UCSD-AML1 (cell line): ENCODE data around the gene EPYC.
"Not testable (repeated sequence)": the region's sequence is repeated elsewhere in the genome, so short reads cannot be mapped to it uniquely, and the experiment has no call there.

Experiments
- DNase-seq: peaks from one replicate; lab custom pipeline; 2025; ENCODE audit not compliant: unreplicated experiment; lab: John Stamatoyannopoulos, UW

The EPYC gene

DNA sequence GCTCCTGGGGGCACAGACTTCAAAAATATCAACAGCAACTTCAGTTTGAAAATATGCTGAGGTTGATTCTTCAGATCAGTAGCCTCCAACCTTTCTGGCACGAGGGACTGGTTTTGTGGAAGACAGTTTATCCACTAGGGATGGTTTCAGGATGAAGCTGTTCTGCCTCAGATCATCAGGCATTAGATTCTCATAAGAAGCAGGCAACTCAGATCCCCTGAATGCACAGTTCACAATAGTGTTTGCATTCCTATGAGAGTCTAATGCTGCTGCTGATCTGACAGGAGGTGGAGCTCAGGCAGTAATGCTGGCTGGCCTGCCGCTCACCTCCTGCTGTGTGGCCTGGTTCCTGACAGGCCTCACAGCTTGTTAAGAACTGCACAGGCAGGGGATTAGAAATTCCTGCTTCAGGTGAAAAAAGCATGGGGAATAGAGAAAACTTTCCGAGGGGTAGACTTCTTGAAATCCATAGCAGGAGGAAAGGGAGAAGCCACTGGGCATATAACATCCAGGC lies 12.8 kb downstream of the EPYC start:
- DNase-seq: no peak

DNA sequence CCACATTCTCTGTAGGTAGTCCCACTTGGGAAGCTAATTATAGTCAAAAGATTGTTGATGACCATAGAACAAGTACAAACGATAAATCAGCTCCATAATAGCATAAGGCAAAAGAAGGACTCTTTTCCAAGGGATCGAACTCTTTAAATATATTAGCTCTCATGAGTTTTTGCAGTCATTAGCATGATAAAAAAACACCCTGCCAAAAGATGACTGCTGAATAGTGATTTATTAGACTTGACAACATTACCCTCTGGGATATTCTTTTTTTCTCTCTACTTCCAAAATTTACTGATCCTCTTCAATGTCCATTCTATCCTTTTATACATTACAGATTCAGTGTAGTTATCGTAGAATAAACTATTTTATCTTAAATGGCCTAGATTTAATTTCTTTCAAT lies 14.2 kb downstream of the EPYC start:
- no peak for DNase-seq

DNA sequence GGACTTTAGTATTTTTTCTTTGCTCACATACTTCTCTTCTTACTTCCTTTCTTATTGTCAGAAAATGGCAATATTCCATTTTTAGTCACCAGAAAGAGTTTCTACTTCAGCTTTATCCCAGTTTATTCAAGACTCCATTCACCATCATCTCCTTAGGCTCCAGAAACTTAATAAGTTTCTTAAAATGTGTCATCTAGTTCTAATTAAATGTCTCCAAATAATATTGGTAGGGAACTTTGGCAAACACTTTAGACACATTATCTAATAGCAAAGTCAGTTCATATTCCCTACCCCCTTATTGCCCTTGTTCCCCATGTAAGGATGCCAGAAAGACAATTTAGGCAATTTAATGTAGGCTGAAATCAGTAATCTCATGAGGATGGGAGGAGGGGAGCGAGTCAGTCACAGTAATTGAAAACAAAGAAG lies 15.1 kb downstream of the EPYC start:
- no peak for DNase-seq

DNA sequence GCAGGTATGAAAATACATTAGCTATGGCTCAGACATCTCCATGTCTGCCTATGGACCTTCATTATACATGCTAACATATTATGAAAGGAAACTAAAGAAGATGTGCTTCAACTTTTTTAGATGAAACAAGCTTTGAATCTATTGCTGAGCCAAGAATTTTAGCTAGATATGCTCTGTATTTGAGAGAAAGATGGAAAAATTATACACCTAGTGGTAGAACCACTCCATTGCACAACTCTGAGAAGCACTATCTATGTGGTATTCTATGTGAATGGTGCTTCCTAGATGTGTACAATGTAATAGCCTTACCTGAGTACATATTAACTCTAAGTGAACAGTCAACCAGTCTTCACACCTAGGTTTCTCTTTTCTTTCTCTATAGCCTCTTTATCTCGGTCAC lies 17.3 kb downstream of the EPYC start:
- no peak for DNase-seq

DNA sequence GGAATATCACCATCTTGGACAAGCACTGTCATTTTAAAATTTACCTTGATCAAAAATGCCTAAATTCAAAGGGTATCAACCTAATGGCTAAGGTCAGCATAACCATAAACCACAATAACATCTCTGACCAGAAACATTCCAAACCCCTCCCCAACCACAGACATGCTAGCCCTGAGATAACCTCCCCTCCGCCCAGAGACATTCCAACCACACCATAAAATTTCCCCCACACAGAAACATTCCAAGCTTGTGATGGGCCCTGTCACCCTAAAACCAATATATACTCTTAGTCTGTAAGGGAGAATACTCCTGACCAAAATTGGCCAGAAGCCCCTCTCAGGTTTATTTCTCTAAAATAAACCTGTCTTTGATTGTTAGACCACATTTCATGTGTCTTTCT lies 17.7 kb downstream of the EPYC start:
- no peak for DNase-seq

DNA sequence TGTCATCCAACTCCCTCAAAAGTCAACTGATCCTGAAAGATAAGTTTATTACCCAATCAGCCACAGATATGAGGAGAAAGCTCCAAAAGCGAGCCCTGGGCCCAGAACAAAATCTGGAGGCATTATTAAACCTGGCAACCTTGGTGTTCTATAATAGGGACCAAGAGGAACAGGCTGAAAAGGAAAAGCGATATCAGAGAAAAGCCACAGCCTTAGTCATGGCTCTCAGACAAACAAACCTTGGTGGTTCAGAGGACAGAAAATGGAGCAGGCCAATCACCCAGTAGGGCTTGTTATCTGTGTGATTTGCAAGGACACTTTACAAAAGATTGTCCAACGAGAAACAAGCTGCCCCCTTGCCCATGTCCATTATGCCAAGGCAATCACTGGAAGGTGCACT lies 19.4 kb downstream of the EPYC start:
- not testable (repeated sequence) for DNase-seq

DNA sequence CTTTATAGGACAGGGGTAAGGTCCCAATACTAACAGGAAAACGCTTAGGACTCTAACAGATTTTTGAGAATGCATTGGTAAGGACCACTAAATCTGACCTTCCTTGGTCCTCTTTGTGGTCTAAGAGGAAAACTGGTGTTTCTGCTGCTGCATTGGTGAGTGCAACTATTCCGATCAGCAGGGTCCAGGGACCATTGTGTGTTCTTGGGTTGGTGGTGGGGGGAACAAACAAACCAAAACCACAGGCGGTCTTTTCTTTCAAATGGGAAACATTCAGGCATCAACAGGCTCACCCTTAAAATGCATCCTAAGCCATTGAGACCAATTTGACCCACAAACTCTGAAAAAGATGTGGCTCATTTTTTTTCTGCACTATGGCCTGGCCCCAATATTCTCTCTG lies 20.7 kb downstream of the EPYC start:
- DNase-seq: no peak

DNA sequence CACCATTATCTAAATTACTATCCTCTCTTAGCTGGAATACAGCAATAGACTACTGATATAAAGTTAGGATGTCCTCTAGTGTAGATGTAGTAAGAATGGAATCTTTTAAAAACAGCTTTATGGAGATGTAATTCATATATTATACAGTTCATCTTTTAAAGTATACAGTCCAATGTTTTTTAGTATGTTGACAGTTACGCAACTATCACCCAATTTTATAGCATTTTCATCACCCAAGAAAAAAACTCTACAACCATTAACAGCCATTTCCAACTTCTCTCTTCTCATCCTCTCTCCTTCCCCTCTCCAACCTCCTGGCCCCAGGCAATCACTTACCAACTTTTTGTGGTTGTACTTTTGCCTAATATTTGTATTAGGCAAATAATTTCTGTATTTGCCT lies 22.6 kb downstream of the EPYC start:
- DNase-seq: no peak

DNA sequence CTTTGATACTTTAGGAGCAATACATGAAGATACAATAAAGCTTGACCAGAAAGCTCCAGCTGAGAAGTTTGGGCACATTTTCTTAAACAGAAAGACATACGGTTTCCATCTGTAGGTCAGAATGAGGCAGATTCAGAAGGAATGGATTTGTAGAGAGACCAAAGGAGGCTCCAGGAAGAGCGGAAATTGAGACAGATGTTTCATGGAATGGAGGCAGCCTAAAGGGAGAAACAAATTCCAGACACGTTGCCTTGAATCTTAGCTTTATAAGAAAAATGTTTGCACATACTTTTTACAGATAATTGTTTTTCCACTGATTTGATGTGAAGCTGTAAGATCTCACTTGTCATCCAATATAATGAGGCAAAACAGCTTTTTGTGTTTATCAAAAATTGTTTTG lies 24.8 kb downstream of the EPYC start:
- no peak for DNase-seq

DNA sequence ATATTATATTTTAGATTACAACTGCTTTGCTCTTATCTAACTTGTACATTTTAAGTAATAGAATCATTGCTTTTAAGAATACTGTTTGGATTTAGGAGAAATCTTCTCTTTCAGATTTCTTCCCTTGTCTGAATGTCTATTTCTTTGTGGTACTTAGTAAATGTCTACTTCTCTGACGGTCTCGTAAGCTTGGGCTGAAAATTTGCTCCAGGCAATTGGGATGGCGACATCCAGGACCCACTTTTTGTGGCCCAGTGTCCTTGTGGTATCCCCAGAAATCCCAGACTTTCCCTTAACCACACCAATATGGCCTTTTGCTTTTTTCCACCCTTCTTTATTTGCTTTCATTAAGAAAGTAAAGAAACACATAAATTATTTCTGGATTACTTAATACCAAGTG lies 25.8 kb downstream of the EPYC start:
- no peak for DNase-seq

DNA sequence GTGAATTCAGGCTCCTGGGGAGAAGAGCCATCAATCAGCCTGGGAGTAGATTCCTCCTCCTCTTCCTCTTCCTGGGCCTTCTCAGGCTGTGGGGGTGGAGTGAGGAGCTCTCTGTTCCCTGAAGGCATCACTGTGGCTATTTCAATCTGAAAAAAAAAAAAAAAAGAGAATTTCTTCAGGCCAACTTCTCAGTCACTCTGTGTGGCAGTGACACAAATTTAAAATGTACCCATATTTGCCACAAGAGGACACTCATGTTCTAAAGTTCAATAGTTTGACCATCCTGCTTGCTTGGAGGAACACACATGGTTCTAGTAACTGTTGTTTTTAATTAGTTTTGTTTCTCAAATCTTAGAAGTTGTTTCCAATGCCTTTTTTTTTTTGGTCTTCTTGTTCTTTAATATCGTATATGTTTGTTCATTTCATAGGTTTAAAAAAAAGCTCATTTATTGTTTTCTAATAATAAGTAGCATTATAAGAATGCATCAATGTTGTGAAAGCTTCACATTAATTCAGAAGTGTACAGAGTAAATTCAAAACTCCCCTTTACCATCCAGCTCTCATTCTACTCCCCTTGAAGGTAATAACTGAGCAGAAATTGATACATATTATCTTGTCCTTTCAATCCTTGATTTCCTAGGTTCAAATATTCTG lies 26.5 kb downstream of the EPYC start:
- DNase-seq: no peak

DNA sequence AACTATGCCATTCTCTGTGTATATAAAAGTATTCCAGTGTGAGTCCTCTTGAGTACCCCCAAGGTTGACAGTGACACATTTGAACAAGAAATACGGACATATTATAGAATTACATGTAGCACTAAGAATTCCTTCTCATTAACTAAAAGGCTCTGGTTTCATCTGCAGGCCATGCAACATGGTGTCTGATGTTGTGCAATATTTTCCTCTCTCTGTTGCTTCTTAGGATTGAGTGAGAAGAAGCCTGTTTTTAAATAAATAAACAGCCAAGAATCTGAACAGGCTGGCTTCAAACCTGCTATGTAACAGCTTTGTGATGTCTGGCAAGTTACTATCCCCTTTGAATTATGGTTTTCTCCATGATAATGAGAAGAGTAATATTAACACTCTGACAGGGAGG lies 27.5 kb downstream of the EPYC start:
- DNase-seq: no peak

DNA sequence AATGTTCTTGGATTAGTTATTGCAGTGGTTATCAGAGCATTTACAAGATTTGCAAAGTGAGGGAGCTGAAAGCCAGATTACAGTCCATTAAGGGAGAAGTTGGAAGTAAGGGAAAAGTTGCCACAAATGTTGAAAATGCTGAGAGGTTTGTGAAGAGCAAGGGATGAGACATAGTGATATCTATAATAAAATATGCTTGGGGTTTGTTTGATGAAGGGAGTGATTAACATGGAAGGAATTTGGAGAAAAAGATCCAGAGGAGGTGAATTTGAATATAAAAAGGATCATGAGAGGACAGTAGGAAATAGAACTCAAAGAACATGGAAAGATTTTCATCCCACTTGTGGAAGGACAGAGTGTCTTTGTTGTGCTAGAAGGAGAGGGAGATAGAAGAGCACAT lies 30.5 kb downstream of the EPYC start:
- no peak for DNase-seq

DNA sequence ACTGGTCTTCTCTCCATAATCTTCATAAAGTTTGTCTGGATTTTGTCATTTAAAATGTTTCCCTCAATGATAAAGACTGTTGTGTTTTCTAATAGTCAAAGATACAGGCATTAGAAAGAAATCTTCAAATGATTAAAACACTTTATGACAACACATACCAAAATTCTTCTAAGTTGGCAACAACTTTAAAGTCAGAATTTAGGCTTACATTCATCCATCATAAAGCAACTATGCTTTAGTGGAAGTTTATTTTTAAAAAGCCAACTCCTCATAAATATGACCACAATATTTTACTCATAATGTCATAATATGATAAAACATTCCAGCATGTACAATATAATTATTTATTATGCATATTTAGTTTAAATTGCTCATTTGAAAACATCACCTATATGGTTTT lies 32.5 kb downstream of the EPYC start:
- no peak for DNase-seq

DNA sequence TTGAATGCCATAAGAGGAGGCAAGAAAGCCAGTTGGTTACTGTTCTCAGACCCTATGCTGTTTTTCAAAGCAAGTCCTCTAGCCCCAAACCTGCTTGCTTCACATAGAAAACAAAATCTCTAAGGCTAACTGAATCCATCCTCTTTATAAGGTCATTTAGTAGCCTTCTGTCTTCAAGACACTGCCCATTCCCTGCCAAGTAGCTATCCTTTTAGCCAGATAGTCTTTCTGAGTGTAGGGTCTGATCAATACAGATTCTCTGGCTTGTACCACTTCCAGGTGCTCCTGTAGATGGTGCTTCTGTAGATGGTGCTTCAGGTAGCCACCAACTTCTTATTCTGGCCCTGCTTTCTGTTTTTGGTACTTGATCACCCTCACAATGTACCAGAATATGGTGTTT lies 33.9 kb downstream of the EPYC start:
- no peak for DNase-seq

DNA sequence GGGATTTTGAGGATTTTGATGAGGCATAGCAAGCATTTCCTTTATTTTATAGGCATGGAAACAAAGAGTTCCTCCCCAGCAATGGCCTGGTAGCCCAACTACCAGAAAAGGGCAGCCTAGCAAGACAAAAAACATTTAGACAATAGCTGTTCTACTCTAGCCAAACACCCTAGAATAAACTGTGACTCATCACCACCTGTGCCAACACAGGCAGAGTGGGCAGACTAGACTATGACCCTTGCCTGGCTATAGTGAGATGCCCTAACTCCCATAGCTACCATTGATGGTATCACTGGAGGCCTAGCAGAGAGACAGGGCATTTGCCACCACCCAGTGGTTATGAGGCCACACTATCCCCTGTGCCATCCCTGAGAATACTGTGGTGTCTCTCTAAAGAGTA lies 34.3 kb downstream of the EPYC start:
- no peak for DNase-seq

DNA sequence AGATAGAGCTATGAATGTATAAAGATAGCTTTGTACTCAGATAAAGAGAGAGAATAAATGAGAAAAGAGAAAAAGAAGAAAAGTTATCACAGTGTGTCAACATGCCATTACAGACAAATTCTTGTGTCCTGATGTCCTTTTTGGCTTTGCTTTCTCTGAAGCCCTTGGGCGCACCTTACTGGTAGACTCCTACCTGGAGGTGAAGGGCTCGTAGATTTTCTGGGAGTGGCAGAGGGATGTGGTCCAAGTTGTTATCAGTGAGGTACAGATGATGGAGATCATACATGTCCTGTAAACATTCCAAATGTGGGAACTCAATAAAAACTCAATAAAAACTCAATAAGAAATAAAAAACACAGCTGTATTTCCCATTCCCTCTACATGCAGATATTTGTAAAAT lies 34.9 kb downstream of the EPYC start:
- no peak for DNase-seq

DNA sequence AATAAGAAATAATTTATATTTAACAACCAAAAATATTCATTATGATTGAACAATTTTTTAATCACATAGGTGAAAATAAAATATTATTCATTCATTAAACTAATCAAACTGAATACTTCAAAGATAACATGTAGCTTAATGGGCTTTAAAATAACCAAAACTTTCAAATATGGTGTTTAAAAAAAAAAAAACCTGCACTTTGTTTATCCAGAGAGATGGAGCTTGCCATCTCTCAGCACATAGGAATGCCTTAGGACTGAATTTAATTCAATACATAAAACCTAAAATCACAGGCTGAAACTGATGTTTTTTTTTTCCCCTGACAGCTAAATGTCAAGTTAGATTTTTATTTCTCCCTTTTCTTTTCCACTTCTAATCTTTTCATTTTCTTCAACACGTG lies 35.4 kb downstream of the EPYC start:
- DNase-seq: no peak

DNA sequence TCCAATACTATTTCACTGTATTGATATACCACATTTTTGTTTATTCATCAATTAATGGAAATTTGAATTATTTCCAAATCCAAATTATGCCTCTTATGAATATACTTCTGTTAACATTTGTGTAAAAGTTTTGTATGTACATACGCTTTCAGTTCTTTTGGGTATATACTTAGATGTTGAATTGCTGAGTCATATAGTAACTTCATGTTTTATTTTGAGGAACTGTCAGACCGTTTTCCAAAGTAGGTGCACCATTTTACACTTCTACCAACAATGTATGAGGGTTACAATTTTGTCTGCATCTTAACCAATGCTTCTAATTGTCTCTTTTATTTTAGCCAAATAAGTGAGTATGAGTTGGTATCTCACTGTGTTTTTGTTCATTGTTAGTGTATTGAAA lies 39.6 kb downstream of the EPYC start:
- DNase-seq: no peak

DNA sequence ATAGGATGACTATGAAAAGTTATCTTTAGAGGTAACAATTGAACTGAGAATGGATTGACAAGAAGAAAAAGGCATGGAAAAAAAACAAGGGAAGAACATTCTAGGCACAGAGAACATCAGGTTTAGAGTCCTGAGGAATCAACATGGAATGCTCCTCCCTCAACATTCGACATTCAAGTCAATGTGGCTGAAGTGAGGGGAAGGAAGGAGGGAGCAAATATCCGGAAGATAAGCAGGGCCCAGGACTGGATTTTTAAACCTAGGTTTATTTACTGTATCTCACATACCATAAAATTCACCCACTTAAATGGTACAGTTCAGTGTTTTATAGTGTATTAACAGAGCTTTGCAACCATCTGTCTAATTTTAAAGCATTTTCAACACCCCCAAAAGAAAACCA lies 40.2 kb downstream of the EPYC start:
- no peak for DNase-seq

DNA sequence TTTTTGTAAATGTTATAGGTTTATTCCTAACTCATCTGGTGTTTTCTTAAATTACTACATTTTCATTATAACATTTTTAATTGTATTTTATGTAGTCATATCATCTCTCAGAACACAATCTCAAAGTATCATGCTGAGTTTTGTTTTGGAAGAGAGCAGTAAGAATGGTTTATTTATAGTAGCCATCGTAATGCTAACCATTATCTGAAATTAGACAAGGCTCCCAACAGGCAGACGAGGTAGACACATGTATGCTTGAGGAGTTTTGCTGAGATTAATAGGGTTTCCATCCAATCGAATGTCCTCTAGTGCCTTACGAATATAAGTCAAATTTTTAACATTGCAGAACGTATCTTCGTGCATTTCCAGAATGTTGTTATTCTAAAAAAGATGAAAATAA lies 40.8 kb downstream of the EPYC start:
- no peak for DNase-seq

DNA sequence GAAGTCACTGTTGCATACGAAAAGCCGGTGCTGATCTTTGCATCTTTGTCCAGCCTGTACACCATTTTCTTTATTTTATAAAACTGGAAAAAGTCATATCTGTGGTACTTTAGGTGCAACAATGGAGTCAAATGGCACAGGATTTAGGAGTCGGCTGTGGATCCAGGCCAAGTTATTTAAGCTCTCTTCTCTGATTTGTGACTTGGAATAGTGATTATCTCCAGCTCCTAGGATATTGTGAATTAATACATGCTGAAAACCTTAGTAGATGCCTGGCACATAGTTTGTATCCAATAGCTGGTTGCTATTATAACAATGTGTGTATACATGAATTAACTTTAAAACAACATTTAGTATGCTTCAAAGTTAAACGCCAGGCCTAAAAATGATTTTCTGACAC lies 43.6 kb downstream of the EPYC start:
- DNase-seq: no peak

DNA sequence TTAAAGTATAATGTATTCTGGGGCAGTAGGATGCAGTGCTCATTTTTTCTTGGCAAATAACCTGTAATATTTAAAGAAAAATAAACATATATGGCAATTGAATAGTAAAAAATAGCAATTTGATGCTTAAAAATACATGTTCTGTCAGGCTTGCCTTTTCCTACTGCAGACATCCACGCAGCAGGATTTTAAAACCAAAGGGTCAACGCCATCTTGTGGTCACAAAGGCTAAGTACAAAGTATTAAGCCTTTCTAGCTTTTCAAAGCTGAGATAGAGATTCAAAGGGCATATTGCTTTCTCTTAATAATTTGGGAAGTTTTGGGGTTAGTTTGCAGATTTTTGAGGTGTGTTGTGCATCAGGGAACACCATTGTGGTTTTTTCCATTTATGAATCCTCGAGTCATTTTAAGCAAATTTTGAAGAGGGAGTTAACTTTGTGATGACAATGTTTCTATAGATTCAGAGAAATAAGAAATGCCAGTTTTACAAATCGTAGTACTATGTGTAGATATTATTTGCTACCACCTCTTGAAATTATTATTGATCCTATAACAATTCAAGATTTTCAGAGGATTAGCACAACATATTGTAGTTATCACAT lies 45.1 kb downstream of the EPYC start:
- DNase-seq: no peak
